Peyer's patch (tissue), 4 donors: ENCODE measurements around the gene LRP11. TPM values are rescaled to one million over a fixed set of nuclear protein-coding genes. Genes with fewer than 3 reads are reported as not detected.
A peak's percentile ranks its signal among the peaks of the same experiment; 100 is the strongest.

Experiments used
- DNase-seq, 3 donors: peaks; one replicate each; pipeline ENCODE4 v3.0.0-alpha.2; 2017 to 2019
- H3K27ac ChIP-seq, 4 donors: fragments of 200-600 bp; sonication (generic); one replicate each; pipeline ENCODE4 v1.5.1; 2016 to 2019
- H3K27me3 ChIP-seq, 2 donors: fragments of 200-600 bp; sonication (generic); one replicate each; pipeline ENCODE4 v1.5.1; 2019
- H3K36me3 ChIP-seq, 3 donors: fragments of 200-600 bp; sonication (generic); one replicate each; pipeline ENCODE4 v1.5.1; 2016 to 2019
- H3K4me1 ChIP-seq, 4 donors: fragments of 200-600 bp; sonication (generic); one replicate each; pipeline ENCODE4 v1.5.1; 2016 to 2019
- H3K4me3 ChIP-seq, 4 donors: fragments of 200-600 bp; sonication (generic); 1 replicate in 3 of 4; 2 replicates in 1 of 4; pipeline ENCODE4 v1.5.1; 2016 to 2019; ENCODE audit warnings: mild to moderate bottlenecking in 1 of 4
- H3K9me3 ChIP-seq, 4 donors: fragments of 200-600 bp; sonication (generic); one replicate each; pipeline ENCODE4 v1.5.1; 2016 to 2019; ENCODE audit warnings: mild to moderate bottlenecking in 1 of 4
- CTCF ChIP-seq, 6 experiments: fragments of 450-650 bp in 4 of 6; fragments of 200-600 bp in 2 of 6; sonication (generic) in 1 of 6; IDR thresholded peaks; one replicate each; pipeline ENCODE4 v1.5.1; 2017 to 2019; ENCODE audit warnings: antibody characterized with exemption in 6 of 6, mild to moderate bottlenecking in 3 of 6, moderate library complexity in 1 of 6
- POLR2A ChIP-seq, 2 donors: fragments of 450-650 bp; IDR thresholded peaks; one replicate each; pipeline ENCODE4 v1.5.1; 2017; ENCODE audit warnings: antibody characterized with exemption in 2 of 2, mild to moderate bottlenecking in 2 of 2, moderate library complexity in 2 of 2
- total RNA-seq, 4 donors: library from RNA; depleted of rRNA; stranded (reverse); fragments of >200 nt; gene quantifications; one replicate each; pipeline ENCODE4 v1.1.0, GENCODE V29; 2016

Gene LRP11
- total RNA-seq, 4 donors from 2014 or later, result 3.7 to 14.6 (median 11.0) TPM

- Histone ChIP-seq H3K9me3 (no peaks in the 10 kb centered on the region), H3K4me3 (no peak overlapping the region), H3K36me3 (no peaks in the 10 kb centered on the region), H3K4me1 (no peaks in the 10 kb centered on the region), H3K27me3 (no peaks in the 10 kb centered on the region), H3K27ac (no peak overlapping the region)
- DNase-seq, result no peak
- TF ChIP-seq CTCF (IDR thresholded peaks at IDR 0.05), result no peak
- TF ChIP-seq POLR2A (IDR thresholded peaks at IDR 0.05), result no peak
These were observed 25.2 kb upstream of the LRP11 start for GRCh38 chr6:149889326-149889725.

- Histone ChIP-seq H3K36me3 (no peaks in the 10 kb centered on the region), H3K27me3 (no peaks in the 10 kb centered on the region), H3K9me3 (no peaks in the 10 kb centered on the region), H3K27ac (no peak overlapping the region), H3K4me1 (no peaks in the 10 kb centered on the region), H3K4me3 (no peak overlapping the region)
- no peak for TF ChIP-seq POLR2A (IDR thresholded peaks at IDR 0.05)
- TF ChIP-seq CTCF (IDR thresholded peaks at IDR 0.05), result no peak
- DNase-seq, result no peak
These were observed 24.5 kb upstream of the LRP11 start for GRCh38 chr6:149888659-149889058.

- no peaks in the 10 kb centered on the region for H3K9me3 ChIP-seq
- no peak overlapping the region for H3K4me3 ChIP-seq
- no peaks in the 10 kb centered on the region for H3K27me3 ChIP-seq
- peak in 1 of 3 donors; percentile 62 for DNase-seq
- no peaks in the 10 kb centered on the region for H3K4me1 ChIP-seq
- H3K27ac ChIP-seq, result peak overlapping the region in 1 of 4 donors; percentile 13
- H3K36me3 ChIP-seq, result no peaks in the 10 kb centered on the region
- TF ChIP-seq POLR2A (IDR thresholded peaks at IDR 0.05), result no peak
- TF ChIP-seq CTCF (IDR thresholded peaks at IDR 0.05), result no peak
These were observed 23.9 kb upstream of the LRP11 start for GRCh38 chr6:149888093-149888492.

GRCh38 chr6:149887343-149887742, 23.2 kb upstream of the LRP11 start:
- no peak for DNase-seq
- Histone ChIP-seq H3K27me3 (no peaks in the 10 kb centered on the region), H3K4me1 (no peaks in the 10 kb centered on the region), H3K9me3 (no peaks in the 10 kb centered on the region), H3K4me3 (no peak overlapping the region), H3K27ac (no peak overlapping the region), H3K36me3 (no peaks in the 10 kb centered on the region)
- TF ChIP-seq CTCF (IDR thresholded peaks at IDR 0.05) (no peak), POLR2A (IDR thresholded peaks at IDR 0.05) (no peak)

- TF ChIP-seq CTCF (IDR thresholded peaks at IDR 0.05) (no peak), POLR2A (IDR thresholded peaks at IDR 0.05) (no peak)
- no peak overlapping the region for H3K4me3 ChIP-seq
- no peak overlapping the region for H3K27ac ChIP-seq
- H3K9me3 ChIP-seq, result no peaks in the 10 kb centered on the region
- H3K36me3 ChIP-seq, result no peaks in the 10 kb centered on the region
- no peaks in the 10 kb centered on the region for H3K4me1 ChIP-seq
- no peak for DNase-seq
- no peaks in the 10 kb centered on the region for H3K27me3 ChIP-seq
These were observed 21.7 kb upstream of the LRP11 start for GRCh38 chr6:149885888-149886287.

GRCh38 chr6:149884617-149885016, 20.5 kb upstream of the LRP11 start:
- no peak overlapping the region for H3K27ac ChIP-seq
- no peaks in the 10 kb centered on the region for H3K9me3 ChIP-seq
- H3K36me3 ChIP-seq, result no peaks in the 10 kb centered on the region
- DNase-seq, result no peak
- H3K4me1 ChIP-seq, result no peaks in the 10 kb centered on the region
- no peaks in the 10 kb centered on the region for H3K27me3 ChIP-seq
- no peak overlapping the region for H3K4me3 ChIP-seq
- TF ChIP-seq CTCF (IDR thresholded peaks at IDR 0.05) (no peak), POLR2A (IDR thresholded peaks at IDR 0.05) (no peak)
